Gastrocnemius medialis (tissue), 4 donors: ENCODE measurements around the gene CLNK.

Source experiments
- CTCF ChIP-seq, 5 experiments: fragments of 450-650 bp in 3 of 5; fragments of 200-600 bp in 2 of 5; sonication (generic) in 2 of 5; IDR thresholded peaks in 4 of 5; conservative IDR thresholded peaks in 1 of 5; 1 replicate in 4 of 5; 2 replicates in 1 of 5; pipeline ENCODE4 v1.5.1; 2016 to 2019; ENCODE audit warnings: antibody characterized with exemption in 5 of 5, mild to moderate bottlenecking in 3 of 5, moderate library complexity in 3 of 5
- POLR2A ChIP-seq, 2 donors: fragments of 450-650 bp; IDR thresholded peaks; one replicate each; pipeline ENCODE4 v1.6.1; 2017; ENCODE audit warnings: antibody characterized with exemption in 2 of 2, mild to moderate bottlenecking in 2 of 2, moderate library complexity in 2 of 2

DNA sequence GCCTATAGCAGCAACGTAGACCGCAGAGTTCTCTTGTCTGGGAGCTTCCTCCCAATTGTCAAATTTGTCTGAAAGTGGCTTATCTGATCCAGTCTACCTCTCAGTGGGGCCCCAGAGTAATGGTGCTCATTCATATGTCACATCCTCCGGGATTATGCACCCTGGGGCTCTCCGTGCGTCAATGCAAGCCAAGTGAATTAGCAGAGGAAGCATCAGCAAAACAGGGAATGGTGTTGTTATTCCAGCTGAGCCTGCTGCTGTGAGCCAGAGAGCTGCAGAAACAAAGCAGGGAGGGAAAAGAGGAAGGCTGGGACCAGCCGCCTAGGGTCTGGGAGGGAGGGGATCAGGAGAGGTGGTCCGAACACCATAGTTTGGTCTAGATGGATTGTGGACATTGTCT is 95.2 kb downstream of the CLNK start:
- TF ChIP-seq CTCF (IDR thresholded peaks at IDR 0.05 in 4 of 5, conservative IDR thresholded peaks at IDR 0.05 in 1 of 5) (no peak), POLR2A (IDR thresholded peaks at IDR 0.05) (no peak)
